Activated T-cell treated with anti-CD3 and anti-CD28 coated beads, Interleukin-2, amount 50 U/mL, for 24 hours (primary cell): Measurements from ENCODE around the gene EBP.

Experiments
- DNase-seq: peaks from one replicate; pipeline ENCODE4 v3.0.0-alpha.2; 2020
- H3K27ac Mint-ChIP-seq: 2 replicates; pipeline ENCODE4 v1.8.0; 2020; ENCODE audit warnings: mild to moderate bottlenecking, mixed read lengths
- H3K27me3 Mint-ChIP-seq: 2 replicates; pipeline ENCODE4 v1.8.0; 2020; ENCODE audit warnings: mixed read lengths
- H3K36me3 Mint-ChIP-seq: 2 replicates; pipeline ENCODE4 v1.8.0; 2020; ENCODE audit warnings: low read depth, mixed read lengths
- H3K4me1 Mint-ChIP-seq: 2 replicates; pipeline ENCODE4 v1.8.0; 2020; ENCODE audit warnings: low read depth, mixed read lengths
- H3K4me3 Mint-ChIP-seq: 2 replicates; pipeline ENCODE4 v1.8.0; 2020; ENCODE audit warnings: mild to moderate bottlenecking, moderate library complexity, mixed read lengths
- H3K9me3 Mint-ChIP-seq: 2 replicates; pipeline ENCODE4 v1.8.0; 2020; ENCODE audit warnings: mixed read lengths

EBP gene

DNA sequence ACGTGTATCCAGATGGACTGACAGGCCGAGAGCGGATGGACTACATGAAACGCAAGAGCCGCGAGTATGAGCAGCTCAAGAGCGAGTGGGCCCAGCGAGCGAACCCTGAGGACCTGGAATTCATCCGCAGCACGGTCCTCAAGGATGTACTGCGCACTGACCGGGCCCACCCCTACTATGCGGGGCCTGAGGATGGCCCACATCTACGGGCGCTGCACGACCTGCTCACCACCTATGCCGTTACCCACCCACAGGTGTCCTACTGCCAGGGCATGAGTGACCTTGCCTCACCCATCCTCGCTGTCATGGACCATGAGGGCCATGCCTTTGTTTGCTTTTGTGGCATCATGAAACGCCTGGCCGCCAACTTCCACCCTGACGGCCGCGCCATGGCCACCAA lies 38.0 kb downstream of the EBP start:
- no peaks in the 10 kb centered on the region for H3K9me3 Mint-ChIP-seq
- H3K27ac Mint-ChIP-seq: no peak overlapping the region
- no peak for DNase-seq
- H3K36me3 Mint-ChIP-seq: peaks cover 72% of the 10 kb centered on the region
- H3K4me1 Mint-ChIP-seq: peaks cover 6% of the 10 kb centered on the region
- H3K4me3 Mint-ChIP-seq: no peak overlapping the region
- H3K27me3 Mint-ChIP-seq: peaks cover 15% of the 10 kb centered on the region

DNA sequence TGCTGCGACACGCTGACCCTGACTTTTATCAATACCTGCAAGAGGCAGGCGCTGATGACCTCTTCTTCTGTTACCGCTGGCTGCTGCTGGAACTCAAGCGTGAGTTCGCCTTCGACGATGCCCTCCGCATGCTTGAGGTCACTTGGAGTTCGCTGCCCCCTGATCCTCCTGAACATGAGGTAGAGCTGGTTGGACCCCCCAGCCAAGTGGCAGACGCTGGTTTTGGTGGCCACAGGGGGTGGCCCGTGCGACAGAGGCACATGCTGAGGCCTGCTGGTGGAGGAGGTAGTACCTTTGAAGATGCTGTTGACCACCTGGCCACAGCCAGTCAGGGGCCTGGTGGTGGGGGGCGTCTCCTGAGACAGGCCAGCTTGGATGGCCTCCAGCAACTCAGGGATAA lies 38.4 kb downstream of the EBP start:
- DNase-seq: no peak
- no peak overlapping the region for H3K4me3 Mint-ChIP-seq
- H3K36me3 Mint-ChIP-seq: peaks cover 68% of the 10 kb centered on the region
- H3K4me1 Mint-ChIP-seq: peaks cover 6% of the 10 kb centered on the region
- H3K27ac Mint-ChIP-seq: peak overlapping the region; percentile 44
- peaks cover 15% of the 10 kb centered on the region for H3K27me3 Mint-ChIP-seq
- H3K9me3 Mint-ChIP-seq: no peaks in the 10 kb centered on the region

DNA sequence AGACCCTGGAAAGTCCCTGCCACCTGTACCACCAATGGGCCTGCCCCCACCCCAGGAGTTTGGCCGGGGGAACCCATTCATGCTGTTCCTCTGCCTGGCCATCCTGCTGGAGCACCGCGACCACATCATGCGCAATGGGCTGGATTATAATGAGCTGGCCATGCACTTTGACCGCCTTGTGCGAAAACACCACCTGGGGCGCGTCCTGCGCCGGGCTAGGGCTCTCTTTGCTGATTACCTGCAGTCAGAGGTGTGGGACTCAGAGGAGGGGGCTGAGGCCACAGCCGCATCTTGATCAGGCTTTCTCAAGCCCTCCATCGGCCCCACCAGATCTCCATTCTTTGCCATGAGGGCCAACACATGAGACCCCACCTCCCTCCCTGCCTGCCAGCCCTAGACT lies 39.1 kb downstream of the EBP start:
- DNase-seq: no peak
- Mint-ChIP-seq H3K27me3 (peaks cover 10% of the 10 kb centered on the region), H3K4me1 (peaks cover 6% of the 10 kb centered on the region), H3K4me3 (no peak overlapping the region), H3K36me3 (peaks cover 63% of the 10 kb centered on the region), H3K27ac (peak overlapping the region; percentile 44), H3K9me3 (no peaks in the 10 kb centered on the region)

DNA sequence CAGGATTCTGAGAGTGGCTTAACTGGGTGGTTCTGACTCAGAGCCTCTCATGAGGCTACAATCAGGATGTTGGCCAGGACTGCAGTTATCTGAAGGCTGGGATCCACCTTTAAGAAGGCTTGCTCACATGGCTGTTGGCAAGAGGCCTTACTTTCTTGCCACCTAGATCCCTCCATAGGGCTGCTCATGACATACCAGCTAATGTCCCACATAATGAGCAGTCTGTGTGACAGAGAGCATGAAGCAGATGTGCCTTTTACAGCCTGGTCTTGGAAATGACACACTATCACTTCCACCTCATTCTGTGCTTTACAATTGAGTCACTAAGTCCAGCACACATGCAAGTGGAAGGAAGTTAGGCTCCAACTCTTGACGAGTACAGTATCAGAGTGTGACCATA lies 48.4 kb downstream of the EBP start:
- no peak for DNase-seq
- Mint-ChIP-seq H3K27ac (peak overlapping the region; percentile 89), H3K9me3 (no peaks in the 10 kb centered on the region), H3K36me3 (peaks cover 10% of the 10 kb centered on the region), H3K27me3 (no peaks in the 10 kb centered on the region), H3K4me1 (peaks cover 11% of the 10 kb centered on the region), H3K4me3 (no peak overlapping the region)

DNA sequence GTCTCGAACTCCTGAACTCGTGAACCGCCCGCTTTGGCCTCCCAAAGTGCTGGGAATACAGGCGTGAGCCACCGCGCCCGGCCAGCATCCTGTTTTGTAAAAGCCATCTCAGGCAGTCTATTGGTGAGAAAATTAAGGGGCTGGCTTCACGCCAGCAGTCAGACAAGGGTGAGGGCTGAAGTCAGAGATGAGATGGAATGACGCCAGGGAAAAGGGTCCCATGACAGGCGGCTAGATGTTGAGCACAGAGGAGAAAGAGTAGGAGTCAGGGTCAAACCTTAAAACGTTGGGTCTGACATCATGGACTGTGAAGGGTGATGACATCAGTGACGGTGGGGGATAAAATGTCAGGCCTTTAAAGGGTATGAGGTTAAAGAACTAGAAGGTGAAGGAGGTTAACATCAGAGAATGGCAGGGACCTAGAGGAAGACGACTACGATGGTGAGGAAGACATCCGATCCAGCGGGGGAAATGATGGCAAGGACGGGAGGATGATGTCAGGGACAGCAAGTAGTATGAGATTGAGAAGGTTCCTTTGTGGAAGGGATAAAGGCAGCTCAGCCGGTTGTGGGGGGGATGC lies 52.2 kb downstream of the EBP start:
- H3K4me1 Mint-ChIP-seq: peaks cover 23% of the 10 kb centered on the region
- H3K27ac Mint-ChIP-seq: peak overlapping the region; percentile 100
- H3K36me3 Mint-ChIP-seq: peaks cover 49% of the 10 kb centered on the region
- no peaks in the 10 kb centered on the region for H3K9me3 Mint-ChIP-seq
- no peaks in the 10 kb centered on the region for H3K27me3 Mint-ChIP-seq
- H3K4me3 Mint-ChIP-seq: peak overlapping the region; percentile 96
- DNase-seq: peak; percentile 44

DNA sequence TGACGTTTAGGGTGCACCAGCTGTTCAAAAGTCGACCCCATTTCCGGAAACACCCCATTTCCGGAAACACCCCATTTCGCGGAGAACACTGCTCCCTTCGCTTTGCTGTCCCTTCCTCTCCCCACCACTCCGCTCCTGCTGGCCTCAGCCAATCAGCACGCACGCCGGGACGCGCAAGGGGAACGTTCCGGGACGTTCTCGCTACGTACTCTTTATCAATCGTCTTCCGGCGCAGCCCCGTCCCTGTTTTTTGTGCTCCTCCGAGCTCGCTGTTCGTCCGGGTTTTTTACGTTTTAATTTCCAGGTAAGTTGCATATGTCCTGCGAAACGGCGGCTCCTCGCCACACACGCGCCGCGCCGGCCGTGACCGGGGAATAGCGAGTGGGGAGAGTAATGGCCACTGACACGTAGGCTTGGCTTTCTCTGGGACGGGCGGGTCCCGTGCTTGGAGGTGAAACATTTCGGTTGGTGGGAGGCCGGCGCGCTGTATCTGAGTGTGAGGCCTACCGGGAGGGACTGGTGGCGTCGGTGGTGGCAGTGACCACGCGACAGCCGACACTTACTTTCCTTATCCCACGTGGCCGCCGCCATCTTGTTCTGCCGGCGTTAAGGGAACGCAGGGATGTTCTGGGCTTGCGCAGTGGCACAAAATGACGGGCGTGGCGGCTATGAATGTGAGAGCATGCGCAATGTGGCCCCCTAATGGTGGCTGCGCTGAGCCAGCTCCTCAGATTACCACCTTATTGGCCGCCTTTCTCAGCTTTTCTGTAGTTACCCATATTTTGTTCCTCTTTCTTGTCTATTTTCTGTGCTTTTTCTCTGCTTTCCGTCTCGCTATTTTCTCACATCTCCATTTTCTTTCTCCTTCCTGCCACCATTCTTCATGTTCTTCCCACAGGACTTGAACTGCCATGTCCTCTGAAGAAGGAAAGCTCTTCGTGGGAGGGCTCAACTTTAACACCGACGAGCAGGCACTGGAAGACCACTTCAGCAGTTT lies 53.0 kb downstream of the EBP start, which contains the start of gene RBM3:
Gene RBM3 (plus strand): TSS at position 215 of the 997 bp plus-strand sequence. CDS start 697 bp downstream, at position 912.
- H3K27ac Mint-ChIP-seq: peak within 1 kb of the TSS; percentile 100
- H3K36me3 Mint-ChIP-seq: peaks cover 56% of the 10 kb centered on the region
- peak within 1 kb of the TSS; percentile 96 for H3K4me3 Mint-ChIP-seq
- no peaks in the 10 kb centered on the region for H3K27me3 Mint-ChIP-seq
- no peaks in the 10 kb centered on the region for H3K9me3 Mint-ChIP-seq
- peaks cover 26% of the 10 kb centered on the region for H3K4me1 Mint-ChIP-seq
- peak; percentile 89 for DNase-seq

DNA sequence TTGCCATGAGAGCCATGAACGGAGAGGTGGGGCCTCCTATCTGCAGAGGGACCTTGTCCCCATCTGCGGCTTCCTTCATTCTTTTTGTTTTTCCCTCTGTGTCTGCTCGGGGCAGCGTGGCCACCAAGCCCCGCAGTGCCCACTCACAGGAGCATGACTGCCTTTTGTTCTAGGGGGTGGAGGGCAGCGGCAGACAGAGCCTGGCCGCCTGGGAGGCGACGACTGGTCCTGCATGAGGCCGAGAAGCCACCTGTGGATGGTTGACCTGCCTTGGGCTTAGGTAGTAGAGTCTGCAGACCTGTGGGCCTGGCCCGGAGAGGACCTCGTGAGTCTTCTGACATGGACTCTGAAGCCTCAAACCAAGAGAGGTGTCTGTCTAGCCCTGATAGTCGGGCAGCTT lies 54.0 kb downstream of the EBP start:
- H3K4me1 Mint-ChIP-seq: peaks cover 23% of the 10 kb centered on the region
- H3K4me3 Mint-ChIP-seq: peak overlapping the region; percentile 96
- no peaks in the 10 kb centered on the region for H3K9me3 Mint-ChIP-seq
- H3K27ac Mint-ChIP-seq: peak overlapping the region; percentile 100
- no peak for DNase-seq
- peaks cover 60% of the 10 kb centered on the region for H3K36me3 Mint-ChIP-seq
- no peaks in the 10 kb centered on the region for H3K27me3 Mint-ChIP-seq

DNA sequence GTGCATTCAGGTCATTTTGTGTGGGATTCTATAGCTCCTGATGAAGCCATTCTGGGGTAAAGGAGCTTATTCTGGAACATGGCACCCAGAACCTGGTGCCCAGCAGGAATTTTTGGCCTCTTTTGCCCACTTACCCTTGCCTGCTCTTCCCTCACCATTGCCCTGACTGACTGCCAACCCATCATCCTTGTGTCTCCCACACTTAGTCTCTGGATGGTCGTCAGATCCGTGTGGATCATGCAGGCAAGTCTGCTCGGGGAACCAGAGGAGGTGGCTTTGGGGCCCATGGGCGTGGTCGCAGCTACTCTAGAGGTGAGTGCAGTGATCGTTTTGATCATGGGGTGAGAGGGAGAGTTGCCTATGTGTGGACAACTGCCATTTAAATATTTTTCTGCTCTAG lies 54.5 kb downstream of the EBP start:
- Mint-ChIP-seq H3K27ac (peak overlapping the region; percentile 100), H3K36me3 (peaks cover 60% of the 10 kb centered on the region), H3K4me1 (peaks cover 22% of the 10 kb centered on the region), H3K9me3 (no peaks in the 10 kb centered on the region), H3K4me3 (peak overlapping the region; percentile 96), H3K27me3 (no peaks in the 10 kb centered on the region)
- no peak for DNase-seq
